Breast epithelium (tissue), 4 donors: ENCODE measurements around the gene GCM1. TPM values are rescaled to one million over a fixed set of nuclear protein-coding genes. Genes with fewer than 3 reads are reported as not detected.

Source experiments
- DNase-seq, 2 donors: peaks; one replicate each; pipeline ENCODE4 v3.0.0-alpha.2; 2019; ENCODE audit warnings: low spot score in 2 of 2
- H3K27ac ChIP-seq, 2 donors: fragments of 200-600 bp; sonication (generic) in 1 of 2; one replicate each; pipeline ENCODE4 v1.5.1; 2016 to 2019; ENCODE audit warnings: mild to moderate bottlenecking in 1 of 2
- H3K27me3 ChIP-seq, 2 donors: fragments of 200-600 bp; sonication (generic) in 1 of 2; one replicate each; pipeline versions ENCODE4 v1.5.1 to v1.6.0; 2017 to 2019; ENCODE audit warnings: control low read depth in 1 of 2, mild to moderate bottlenecking in 1 of 2
- H3K36me3 ChIP-seq: fragments of 200-600 bp; one replicate; pipeline ENCODE4 v1.5.1; 2019
- H3K4me1 ChIP-seq, 2 donors: fragments of 200-600 bp; sonication (generic); one replicate each; pipeline ENCODE4 v1.5.1; 2016 to 2019; ENCODE audit warnings: control low read depth in 1 of 2
- H3K4me3 ChIP-seq, 3 donors: fragments of 200-600 bp; sonication (generic); 1 replicate in 2 of 3; 2 replicates in 1 of 3; pipeline ENCODE4 v1.5.1; 2016 to 2019; ENCODE audit warnings: mild to moderate bottlenecking in 3 of 3, moderate library complexity in 2 of 3
- H3K9me3 ChIP-seq, 2 donors: fragments of 200-600 bp; sonication (generic) in 1 of 2; one replicate each; pipeline ENCODE4 v1.5.1; 2016 to 2019; ENCODE audit warnings: control low read depth in 1 of 2
- CTCF ChIP-seq, 3 donors: fragments of 450-650 bp; IDR thresholded peaks; one replicate each; pipeline ENCODE4 v1.5.1; 2016 to 2017; ENCODE audit warnings: antibody characterized with exemption in 3 of 3, mild to moderate bottlenecking in 3 of 3, moderate library complexity in 3 of 3
- POLR2A ChIP-seq: fragments of 450-650 bp; IDR thresholded peaks from one replicate; pipeline ENCODE4 v1.6.1; 2016; ENCODE audit warnings: antibody characterized with exemption, mild to moderate bottlenecking, moderate library complexity
- POLR2AphosphoS5 ChIP-seq, 3 donors: sonication (generic); formaldehyde crosslinking; IDR thresholded peaks; one replicate each; pipeline ENCODE4 v1.6.1; 2017; ENCODE audit warnings: antibody characterized with exemption in 3 of 3
- intact Hi-C: fragments of 100-400 bp; cut with DNase I; formaldehyde crosslinking; loops from one replicate; pipeline ENCODE4 v1.15.1; 2023; ENCODE audit warnings: low total_unique reads
- total RNA-seq, 3 donors: library from RNA; depleted of rRNA; stranded (reverse); fragments of >200 nt; gene quantifications; one replicate each; pipeline ENCODE4 v1.1.0, GENCODE V29; 2016

The GCM1 gene
- total RNA-seq, 3 donors from 2014 or later, result 0.32 TPM; not detected in 2

- TF ChIP-seq POLR2A (no peak), POLR2AphosphoS5 (IDR thresholded peaks at IDR 0.05) (no peak), CTCF (IDR thresholded peaks at IDR 0.05) (no peak)
- no peak for DNase-seq
- intact Hi-C loops, result no loop called here
- Histone ChIP-seq H3K27me3 (no peaks in the 10 kb centered on the region), H3K27ac (no peak overlapping the region), H3K4me1 (peaks cover 0 to 12% of the 10 kb centered on the region in 2 donors), H3K36me3 (no peaks in the 10 kb centered on the region), H3K4me3 (no peak overlapping the region), H3K9me3 (no peaks in the 10 kb centered on the region)
Observed at GRCh38 chr6:53115741-53116140, 32.9 kb downstream of the GCM1 start.

- Histone ChIP-seq H3K4me1 (peaks cover 0 to 12% of the 10 kb centered on the region in 2 donors), H3K27me3 (no peaks in the 10 kb centered on the region), H3K9me3 (no peaks in the 10 kb centered on the region), H3K27ac (no peak overlapping the region), H3K4me3 (no peak overlapping the region), H3K36me3 (no peaks in the 10 kb centered on the region)
- TF ChIP-seq POLR2A (no peak), POLR2AphosphoS5 (IDR thresholded peaks at IDR 0.05) (no peak), CTCF (IDR thresholded peaks at IDR 0.05) (no peak)
- DNase-seq, result no peak
- intact Hi-C loops, result no loop called here
Observed at GRCh38 chr6:53115113-53115512, 33.5 kb downstream of the GCM1 start.

GRCh38 chr6:53113742-53114141 is 34.9 kb downstream of the GCM1 start:
- H3K4me3 ChIP-seq, result no peak overlapping the region
- H3K9me3 ChIP-seq, result no peaks in the 10 kb centered on the region
- no peaks in the 10 kb centered on the region for H3K36me3 ChIP-seq
- H3K27me3 ChIP-seq, result no peaks in the 10 kb centered on the region
- H3K4me1 ChIP-seq, result peaks cover 0 to 12% of the 10 kb centered on the region in 2 donors
- TF ChIP-seq CTCF (IDR thresholded peaks at IDR 0.05), result no peak
- no peak for TF ChIP-seq POLR2A
- TF ChIP-seq POLR2AphosphoS5 (IDR thresholded peaks at IDR 0.05), result no peak
- peak overlapping the region; percentile 2 to 72 for H3K27ac ChIP-seq
- DNase-seq, result no peak
- intact Hi-C loops, result no loop called here

GRCh38 chr6:53112871-53113270 is 35.8 kb downstream of the GCM1 start:
- peak overlapping the region; percentile 72 to 84 for H3K27ac ChIP-seq
- H3K9me3 ChIP-seq, result no peaks in the 10 kb centered on the region
- TF ChIP-seq POLR2A, result no peak
- no peak for TF ChIP-seq CTCF (IDR thresholded peaks at IDR 0.05)
- no peak for TF ChIP-seq POLR2AphosphoS5 (IDR thresholded peaks at IDR 0.05)
- H3K36me3 ChIP-seq, result no peaks in the 10 kb centered on the region
- peak in 1 of 2 donors; percentile 54 for DNase-seq
- H3K4me3 ChIP-seq, result no peak overlapping the region
- peaks cover 0 to 12% of the 10 kb centered on the region in 2 donors for H3K4me1 ChIP-seq
- no peaks in the 10 kb centered on the region for H3K27me3 ChIP-seq
- intact Hi-C loops, result no loop called here

GRCh38 chr6:53112404-53112803 is 36.2 kb downstream of the GCM1 start:
- H3K27ac ChIP-seq, result peak overlapping the region; percentile 72 to 84
- peaks cover 0 to 12% of the 10 kb centered on the region in 2 donors for H3K4me1 ChIP-seq
- TF ChIP-seq POLR2A (no peak), POLR2AphosphoS5 (IDR thresholded peaks at IDR 0.05) (no peak), CTCF (IDR thresholded peaks at IDR 0.05) (no peak)
- peak; percentile 57 to 61 for DNase-seq
- no peaks in the 10 kb centered on the region for H3K36me3 ChIP-seq
- H3K9me3 ChIP-seq, result no peaks in the 10 kb centered on the region
- H3K27me3 ChIP-seq, result no peaks in the 10 kb centered on the region
- no peak overlapping the region for H3K4me3 ChIP-seq
- intact Hi-C loops, result no loop called here
